ENCODE results near the gene CTNND2. TPM values are rescaled to one million over a fixed set of nuclear protein-coding genes. Genes with fewer than 3 reads are reported as not detected.

Gene CTNND2
- total RNA-seq, 6 donors from 2014 or later, result 1.1 to 12.4 (median 3.2) TPM

GRCh38 chr5:11148810-11149539 lies 755.3 kb downstream of the CTNND2 start:
- ATAC-seq (ENCODE audit: low FRiP score in 2 of 2) (no peak), DNase-seq (no peak)

GRCh38 chr5:11146171-11146570 lies 758.1 kb downstream of the CTNND2 start:
- Histone ChIP-seq H3K36me3 (no peaks in the 10 kb centered on the region), H3K4me1 (no peaks in the 10 kb centered on the region), H3K9me3 (no peaks in the 10 kb centered on the region), H3K27me3 (no peaks in the 10 kb centered on the region), H3K27ac (no peak overlapping the region), H3K4me3 (no peak overlapping the region)
- 84 to 87% methylated on average over 4 of the region's 4 CpGs for WGBS, 2 donors
- TF ChIP-seq EP300 (IDR thresholded peaks at IDR 0.05) (no peak), POLR2A (IDR thresholded peaks at IDR 0.05) (no peak), CTCF (IDR thresholded peaks at IDR 0.05) (no peak), POLR2AphosphoS5 (IDR thresholded peaks at IDR 0.05) (no peak)
- no peak for ATAC-seq (ENCODE audit: low FRiP score in 2 of 2)
- no peak for DNase-seq

More at GRCh38 chr5:11148810-11149539, 755.3 kb downstream of the CTNND2 start:
- H3K4me1 ChIP-seq, result no peaks in the 10 kb centered on the region
- H3K9me3 ChIP-seq, result no peaks in the 10 kb centered on the region
- H3K36me3 ChIP-seq, result no peaks in the 10 kb centered on the region
- H3K27ac ChIP-seq, result no peak overlapping the region
- WGBS, 2 donors, result 73 to 78% methylated on average over 13 to 14 of the region's 14 CpGs
- no peak overlapping the region for H3K4me3 ChIP-seq
- no peak for TF ChIP-seq POLR2AphosphoS5 (IDR thresholded peaks at IDR 0.05)
- no peak for TF ChIP-seq CTCF (IDR thresholded peaks at IDR 0.05)
- no peak for TF ChIP-seq EP300 (IDR thresholded peaks at IDR 0.05)
- no peak for TF ChIP-seq POLR2A (IDR thresholded peaks at IDR 0.05)
- no peaks in the 10 kb centered on the region for H3K27me3 ChIP-seq

- peak in 1 of 2 donors; percentile 29 for ATAC-seq (ENCODE audit: low FRiP score in 2 of 2)
- WGBS, 2 donors, result 55 to 62% methylated on average over 3 of the region's 3 CpGs
- no peaks in the 10 kb centered on the region for H3K27me3 ChIP-seq
- no peak overlapping the region for H3K4me3 ChIP-seq
- no peaks in the 10 kb centered on the region for H3K9me3 ChIP-seq
- no peak for DNase-seq
- TF ChIP-seq EP300 (IDR thresholded peaks at IDR 0.05) (no peak), CTCF (IDR thresholded peaks at IDR 0.05) (no peak), POLR2AphosphoS5 (IDR thresholded peaks at IDR 0.05) (no peak), POLR2A (IDR thresholded peaks at IDR 0.05) (no peak)
- no peak overlapping the region for H3K27ac ChIP-seq
- no peaks in the 10 kb centered on the region for H3K36me3 ChIP-seq
- H3K4me1 ChIP-seq, result no peaks in the 10 kb centered on the region
Measured at GRCh38 chr5:11143456-11144267, 760.6 kb downstream of the CTNND2 start.

GRCh38 chr5:11139217-11139865 lies 764.9 kb downstream of the CTNND2 start:
- no peak for TF ChIP-seq EP300 (IDR thresholded peaks at IDR 0.05)
- no peak for TF ChIP-seq POLR2A (IDR thresholded peaks at IDR 0.05)
- TF ChIP-seq POLR2AphosphoS5 (IDR thresholded peaks at IDR 0.05), result no peak
- TF ChIP-seq CTCF (IDR thresholded peaks at IDR 0.05), result no peak
- no peak overlapping the region for H3K27ac ChIP-seq
- no peaks in the 10 kb centered on the region for H3K4me1 ChIP-seq
- peak in 1 of 2 donors; percentile 45 for ATAC-seq (ENCODE audit: low FRiP score in 2 of 2)
- H3K9me3 ChIP-seq, result no peaks in the 10 kb centered on the region
- no peaks in the 10 kb centered on the region for H3K36me3 ChIP-seq
- no peak overlapping the region for H3K4me3 ChIP-seq
- no peaks in the 10 kb centered on the region for H3K27me3 ChIP-seq
- DNase-seq, result no peak
- 55 to 58% methylated on average over 9 of the region's 9 CpGs for WGBS, 2 donors
